SK-N-SH (cell line): ENCODE data around the gene DPH6.

Experiments used
- EZH2phosphoT487 ChIP-seq: fragments of 200-600 bp; sonication (generic); IDR thresholded peaks from 2 replicates; pipeline ENCODE4 v1.6.1; 2017; ENCODE audit warnings: low read depth, mixed run types, mild to moderate bottlenecking, antibody characterized with exemption, moderate library complexity, borderline replicate concordance
- POLR2AphosphoS5 ChIP-seq: IDR thresholded peaks from 2 replicates; pipeline ENCODE4 v1.6.1; 2012; ENCODE audit warnings: low read depth, low read length
- RAD21 ChIP-seq: IDR thresholded peaks from 2 replicates; pipeline ENCODE4 v1.6.1; 2012; ENCODE audit warnings: mild to moderate bottlenecking, low read length
- RFX5 ChIP-seq: IDR thresholded peaks from 2 replicates; pipeline ENCODE4 v1.6.1; 2012; ENCODE audit warnings: mild to moderate bottlenecking, improper control_type of control experiment, low read length
- SMC3 ChIP-seq: IDR thresholded peaks from 2 replicates; pipeline ENCODE4 v1.6.1; 2012; ENCODE audit warnings: low read depth, low read length, improper control_type of control experiment
- TCF12 ChIP-seq: IDR thresholded peaks from 2 replicates; pipeline ENCODE4 v1.4.0; 2012
- TEAD4 ChIP-seq: IDR thresholded peaks from 2 replicates; pipeline ENCODE4 v1.4.0; 2012; ENCODE audit warnings: mild to moderate bottlenecking, borderline replicate concordance; ENCODE audit not compliant: insufficient read depth
- YY1 ChIP-seq: IDR thresholded peaks from 2 replicates; pipeline ENCODE4 v1.4.0; 2012; ENCODE audit warnings: low read depth, mild to moderate bottlenecking
- TF ChIP-seq, protein P1 (sequence below): fragments of 200-600 bp; sonication (generic); IDR thresholded peaks from 2 replicates; pipeline ENCODE4 v1.6.1; 2017; ENCODE audit warnings: antibody characterized with exemption, mild to moderate bottlenecking, moderate library complexity
- TF ChIP-seq, protein P2 (sequence below): IDR thresholded peaks from 2 replicates; pipeline ENCODE4 v1.4.0; 2012; ENCODE audit warnings: low read depth, borderline replicate concordance
- TF ChIP-seq, protein P3 (sequence below): IDR thresholded peaks from 2 replicates; pipeline ENCODE4 v1.4.0; 2012; ENCODE audit warnings: low read depth, borderline replicate concordance

DNA sequence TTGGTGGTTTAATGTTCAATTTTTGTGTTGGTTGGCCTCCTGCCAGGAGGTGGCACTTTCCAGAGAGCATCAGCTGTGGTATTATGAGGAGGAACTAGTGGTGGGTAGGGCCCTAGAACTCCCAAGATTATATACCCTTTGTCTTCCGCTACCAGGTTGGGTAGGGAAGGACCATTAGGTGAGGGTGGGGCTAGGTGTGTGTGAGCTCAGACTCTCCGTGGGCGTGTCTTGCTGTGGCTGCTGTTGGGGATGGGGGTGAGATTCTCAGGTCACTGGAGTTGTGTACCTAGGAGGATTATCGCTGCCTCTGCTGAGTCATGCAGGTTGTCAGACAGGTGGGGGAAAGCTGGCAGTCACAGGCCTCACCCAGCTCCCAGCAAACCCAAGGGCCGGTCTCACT lies 187.1 kb downstream of the DPH6 start:
- TF ChIP-seq, protein P1, sequence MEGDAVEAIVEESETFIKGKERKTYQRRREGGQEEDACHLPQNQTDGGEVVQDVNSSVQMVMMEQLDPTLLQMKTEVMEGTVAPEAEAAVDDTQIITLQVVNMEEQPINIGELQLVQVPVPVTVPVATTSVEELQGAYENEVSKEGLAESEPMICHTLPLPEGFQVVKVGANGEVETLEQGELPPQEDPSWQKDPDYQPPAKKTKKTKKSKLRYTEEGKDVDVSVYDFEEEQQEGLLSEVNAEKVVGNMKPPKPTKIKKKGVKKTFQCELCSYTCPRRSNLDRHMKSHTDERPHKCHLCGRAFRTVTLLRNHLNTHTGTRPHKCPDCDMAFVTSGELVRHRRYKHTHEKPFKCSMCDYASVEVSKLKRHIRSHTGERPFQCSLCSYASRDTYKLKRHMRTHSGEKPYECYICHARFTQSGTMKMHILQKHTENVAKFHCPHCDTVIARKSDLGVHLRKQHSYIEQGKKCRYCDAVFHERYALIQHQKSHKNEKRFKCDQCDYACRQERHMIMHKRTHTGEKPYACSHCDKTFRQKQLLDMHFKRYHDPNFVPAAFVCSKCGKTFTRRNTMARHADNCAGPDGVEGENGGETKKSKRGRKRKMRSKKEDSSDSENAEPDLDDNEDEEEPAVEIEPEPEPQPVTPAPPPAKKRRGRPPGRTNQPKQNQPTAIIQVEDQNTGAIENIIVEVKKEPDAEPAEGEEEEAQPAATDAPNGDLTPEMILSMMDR = no peak
- no peak for TF ChIP-seq RAD21
- no peak for TF ChIP-seq EZH2phosphoT487
- no peak for TF ChIP-seq RFX5
- TF ChIP-seq, protein P2, sequence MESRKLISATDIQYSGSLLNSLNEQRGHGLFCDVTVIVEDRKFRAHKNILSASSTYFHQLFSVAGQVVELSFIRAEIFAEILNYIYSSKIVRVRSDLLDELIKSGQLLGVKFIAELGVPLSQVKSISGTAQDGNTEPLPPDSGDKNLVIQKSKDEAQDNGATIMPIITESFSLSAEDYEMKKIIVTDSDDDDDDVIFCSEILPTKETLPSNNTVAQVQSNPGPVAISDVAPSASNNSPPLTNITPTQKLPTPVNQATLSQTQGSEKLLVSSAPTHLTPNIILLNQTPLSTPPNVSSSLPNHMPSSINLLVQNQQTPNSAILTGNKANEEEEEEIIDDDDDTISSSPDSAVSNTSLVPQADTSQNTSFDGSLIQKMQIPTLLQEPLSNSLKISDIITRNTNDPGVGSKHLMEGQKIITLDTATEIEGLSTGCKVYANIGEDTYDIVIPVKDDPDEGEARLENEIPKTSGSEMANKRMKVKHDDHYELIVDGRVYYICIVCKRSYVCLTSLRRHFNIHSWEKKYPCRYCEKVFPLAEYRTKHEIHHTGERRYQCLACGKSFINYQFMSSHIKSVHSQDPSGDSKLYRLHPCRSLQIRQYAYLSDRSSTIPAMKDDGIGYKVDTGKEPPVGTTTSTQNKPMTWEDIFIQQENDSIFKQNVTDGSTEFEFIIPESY = no peak
- TF ChIP-seq YY1 = no peak
- no peak for TF ChIP-seq SMC3
- TF ChIP-seq, protein P3, sequence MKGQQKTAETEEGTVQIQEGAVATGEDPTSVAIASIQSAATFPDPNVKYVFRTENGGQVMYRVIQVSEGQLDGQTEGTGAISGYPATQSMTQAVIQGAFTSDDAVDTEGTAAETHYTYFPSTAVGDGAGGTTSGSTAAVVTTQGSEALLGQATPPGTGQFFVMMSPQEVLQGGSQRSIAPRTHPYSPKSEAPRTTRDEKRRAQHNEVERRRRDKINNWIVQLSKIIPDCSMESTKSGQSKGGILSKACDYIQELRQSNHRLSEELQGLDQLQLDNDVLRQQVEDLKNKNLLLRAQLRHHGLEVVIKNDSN = no peak
- TF ChIP-seq POLR2AphosphoS5 = no peak
- no peak for TF ChIP-seq TEAD4
- no peak for TF ChIP-seq TCF12
